GM13976 (cell line): ENCODE data around the gene DMRTA2.

ENCODE experiments used
- DNase-seq: peaks from one replicate; pipeline ENCODE4 v3.0.0; 2012; ENCODE audit warnings: low spot score
- in situ Hi-C: fragments of 300-500 bp; cut with MboI; formaldehyde crosslinking; loops from one replicate; pipeline ENCODE4 v1.12.0; 2022; ENCODE audit warnings: low sequenced_read_pairs, mixed read lengths, inconsistent platforms; ENCODE audit not compliant: unreplicated experiment
- TF ChIP-seq, protein P1 (sequence below): IDR thresholded peaks from 2 replicates; pipeline ENCODE4 v1.5.1; 2012; ENCODE audit warnings: borderline replicate concordance, mild to moderate bottlenecking; ENCODE audit not compliant: insufficient read depth; ENCODE audit errors: extremely low read depth, missing control alignments, control extremely low read depth

DMRTA2 gene

DNA sequence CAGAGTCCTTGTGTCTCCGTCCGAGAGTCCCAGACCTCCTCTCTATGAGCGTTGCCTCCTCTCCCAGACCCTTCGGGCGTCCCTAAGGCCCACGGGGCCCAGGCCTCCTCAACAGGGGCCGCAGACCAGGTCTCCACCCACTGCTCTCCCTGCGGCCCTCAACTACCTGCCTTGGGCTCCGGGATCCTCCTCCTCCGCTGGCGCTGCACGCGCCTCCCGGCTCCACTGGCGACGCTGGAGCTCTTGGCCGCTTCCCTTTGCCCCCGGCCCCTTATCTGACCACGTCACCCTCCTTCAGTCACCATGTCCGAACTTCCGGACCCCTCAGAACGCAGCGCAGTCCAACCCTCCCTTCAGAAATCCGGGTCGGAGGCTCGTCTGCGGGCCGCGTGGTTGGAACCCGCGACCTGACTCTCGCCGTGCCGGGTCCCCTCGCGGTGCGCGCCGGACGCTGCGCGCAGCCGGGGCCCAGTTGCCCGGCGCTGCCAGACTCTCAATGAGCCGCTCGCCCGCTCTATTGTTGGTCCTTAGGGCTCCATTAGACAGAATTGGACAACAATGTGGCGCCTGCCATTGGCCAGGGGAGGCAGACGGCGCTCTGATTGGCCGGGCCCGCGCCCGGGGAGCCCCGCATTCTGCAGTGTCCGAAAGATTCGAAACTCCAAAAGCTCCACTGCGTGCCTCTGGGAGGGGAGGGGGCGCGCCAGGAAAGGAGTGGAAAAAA, at the start of gene DMRTA2:
Gene DMRTA2 (minus strand): TSS at position 498 of the 724 bp plus-strand sequence. CDS start 1,907 bp downstream, outside the sequence.
- peak; percentile 55 for DNase-seq
- TF ChIP-seq, protein P1, sequence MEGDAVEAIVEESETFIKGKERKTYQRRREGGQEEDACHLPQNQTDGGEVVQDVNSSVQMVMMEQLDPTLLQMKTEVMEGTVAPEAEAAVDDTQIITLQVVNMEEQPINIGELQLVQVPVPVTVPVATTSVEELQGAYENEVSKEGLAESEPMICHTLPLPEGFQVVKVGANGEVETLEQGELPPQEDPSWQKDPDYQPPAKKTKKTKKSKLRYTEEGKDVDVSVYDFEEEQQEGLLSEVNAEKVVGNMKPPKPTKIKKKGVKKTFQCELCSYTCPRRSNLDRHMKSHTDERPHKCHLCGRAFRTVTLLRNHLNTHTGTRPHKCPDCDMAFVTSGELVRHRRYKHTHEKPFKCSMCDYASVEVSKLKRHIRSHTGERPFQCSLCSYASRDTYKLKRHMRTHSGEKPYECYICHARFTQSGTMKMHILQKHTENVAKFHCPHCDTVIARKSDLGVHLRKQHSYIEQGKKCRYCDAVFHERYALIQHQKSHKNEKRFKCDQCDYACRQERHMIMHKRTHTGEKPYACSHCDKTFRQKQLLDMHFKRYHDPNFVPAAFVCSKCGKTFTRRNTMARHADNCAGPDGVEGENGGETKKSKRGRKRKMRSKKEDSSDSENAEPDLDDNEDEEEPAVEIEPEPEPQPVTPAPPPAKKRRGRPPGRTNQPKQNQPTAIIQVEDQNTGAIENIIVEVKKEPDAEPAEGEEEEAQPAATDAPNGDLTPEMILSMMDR: no peak
- in situ Hi-C loops: no loop called here

DNA sequence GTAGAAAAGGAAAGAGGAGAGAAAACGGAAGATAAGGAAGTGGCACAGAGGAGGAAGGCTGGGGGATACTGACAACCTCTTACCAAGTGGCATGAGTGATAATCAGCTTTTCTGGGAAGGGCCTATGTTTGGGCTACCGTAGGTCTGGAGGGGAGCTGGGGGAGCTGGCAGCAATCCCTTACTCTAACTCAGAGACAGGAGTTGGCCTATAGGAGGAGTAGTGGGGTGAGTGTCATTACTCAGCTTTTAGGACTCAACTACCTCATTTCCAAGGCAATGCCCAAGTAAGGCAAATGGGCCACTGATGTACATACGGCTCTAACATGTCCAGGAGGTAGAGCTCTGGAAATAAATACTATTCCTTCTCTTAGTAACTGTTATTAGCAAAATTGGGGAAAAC, 48.7 kb upstream of the DMRTA2 start:
- TF ChIP-seq, protein P1: no peak

DNA sequence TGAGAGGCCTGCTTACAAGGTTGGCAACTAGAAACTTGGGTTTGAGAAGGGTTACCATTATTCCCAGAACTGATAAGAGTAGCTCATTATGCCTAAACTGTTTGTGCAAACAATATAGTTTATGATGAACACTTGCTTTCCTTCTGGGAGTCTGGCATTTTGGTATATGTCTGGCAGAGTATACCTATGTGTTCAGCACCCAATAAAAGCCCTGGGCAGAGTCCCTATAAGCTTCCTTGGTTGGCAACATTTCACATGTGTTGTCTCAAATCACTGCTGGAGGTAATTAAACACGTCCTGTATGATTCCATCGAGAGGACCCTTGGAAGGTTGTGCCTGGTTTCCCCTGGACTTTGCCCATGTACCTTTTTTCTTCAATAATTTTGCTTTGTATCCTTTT, 39.7 kb upstream of the DMRTA2 start:
- no peak for DNase-seq
- TF ChIP-seq, protein P1: no peak
- in situ Hi-C loops: no loop called here

More for the DNA sequence above, 48.7 kb upstream of the DMRTA2 start:
- in situ Hi-C loops: no loop called here
- DNase-seq: no peak

DNA sequence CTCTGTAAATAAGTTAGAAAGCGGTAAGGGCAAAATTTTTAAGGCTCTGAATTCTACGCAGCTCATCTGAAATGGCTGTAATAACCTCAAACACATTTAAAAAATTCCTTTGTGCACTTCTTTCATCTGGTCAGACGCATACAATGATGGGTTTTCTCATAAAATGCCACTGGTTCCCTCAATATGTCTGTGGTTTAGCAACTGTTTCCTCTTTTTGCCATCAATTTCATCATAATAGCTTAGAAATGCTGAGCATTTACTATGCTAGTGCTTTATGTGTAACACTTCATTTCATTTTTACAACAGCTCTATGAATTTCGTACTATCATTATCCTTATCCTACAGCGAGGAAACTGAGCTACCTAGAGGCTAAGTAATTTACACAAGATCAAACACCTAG, 35.3 kb upstream of the DMRTA2 start:
- in situ Hi-C loops: no loop called here
- TF ChIP-seq, protein P1: no peak
- DNase-seq: no peak

DNA sequence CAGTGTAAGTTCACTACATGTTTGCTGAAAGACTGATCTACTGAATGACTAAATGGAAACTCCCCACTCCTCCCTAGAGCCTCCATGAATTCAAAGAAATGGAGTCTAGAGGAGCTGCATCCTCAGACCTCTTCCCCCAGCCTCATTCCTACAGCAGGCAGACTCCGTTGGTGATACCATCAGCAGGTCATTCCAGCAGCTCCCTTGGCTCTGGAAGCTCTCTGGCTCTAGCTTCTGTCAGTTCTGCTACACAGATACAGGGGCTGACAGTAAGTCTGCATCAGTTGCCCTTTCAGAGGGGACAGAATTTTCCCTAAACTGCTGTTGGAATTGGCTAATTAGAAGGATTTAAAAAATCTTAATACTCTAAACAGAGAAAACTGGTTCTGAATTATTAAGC, 31.7 kb upstream of the DMRTA2 start:
- no peak for DNase-seq
- TF ChIP-seq, protein P1: no peak
- in situ Hi-C loops: no loop called here

DNA sequence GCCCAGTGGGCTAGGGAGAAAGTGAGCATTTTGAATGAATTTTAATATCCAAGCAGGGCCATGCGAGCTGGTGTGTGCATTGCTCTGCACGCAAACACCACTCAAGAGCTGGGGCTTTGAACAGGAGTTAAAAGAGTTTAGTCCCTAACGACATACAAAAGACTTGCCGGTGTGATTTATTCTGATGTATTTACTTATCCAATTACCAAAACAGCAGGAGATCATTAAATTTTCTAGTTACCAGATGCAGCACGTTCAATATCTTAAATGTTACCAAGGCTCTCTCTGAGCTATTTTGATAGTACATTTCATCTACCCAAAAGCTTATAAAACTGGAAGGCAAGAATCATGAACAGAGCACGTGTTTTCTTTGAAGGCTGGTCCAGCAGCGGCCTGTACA, 30.0 kb upstream of the DMRTA2 start:
- DNase-seq: no peak

More for the DNA sequence above, 30.0 kb upstream of the DMRTA2 start:
- in situ Hi-C loops: no loop called here
- TF ChIP-seq, protein P1: no peak
